Activated CD4-positive, alpha-beta memory T cell treated with anti-CD3 and anti-CD28 coated beads, Interleukin-2, amount 10 ng/mL, durations not matched to agents 7 days and 5 days (primary cell): ENCODE data around the gene ARPC2. TPM values are rescaled to one million over a fixed set of nuclear protein-coding genes. Genes with fewer than 3 reads are reported as not detected.

Experiments used
- CTCF ChIA-PET: fragments of 350-600 bp; sonication (Branson Sonifier 250); formaldehyde crosslinking; loops from one replicate; lab custom pipeline; 2021; ENCODE audit warnings: antibody characterized with exemption, inconsistent platforms; lab: Charles Lee
- POLR2A ChIA-PET: fragments of 350-600 bp; sonication (Branson Sonifier 250); formaldehyde crosslinking; loops from one replicate; lab custom pipeline; 2021; ENCODE audit warnings: antibody characterized with exemption; lab: Charles Lee
- DNase-seq: peaks from one replicate; pipeline ENCODE4 v3.0.0-alpha.2; 2020
- H3K27ac Mint-ChIP-seq: one replicate; pipeline ENCODE4 v1.8.0; 2021; ENCODE audit warnings: mild to moderate bottlenecking, mixed read lengths
- H3K27me3 Mint-ChIP-seq: one replicate; pipeline ENCODE4 v1.8.0; 2021; ENCODE audit warnings: mixed read lengths
- H3K36me3 Mint-ChIP-seq: one replicate; pipeline ENCODE4 v1.8.0; 2021; ENCODE audit warnings: low read depth, mixed read lengths
- H3K4me1 Mint-ChIP-seq: one replicate; pipeline ENCODE4 v1.8.0; 2021; ENCODE audit warnings: mixed read lengths
- H3K4me3 Mint-ChIP-seq: one replicate; pipeline ENCODE4 v1.8.0; 2021; ENCODE audit warnings: mild to moderate bottlenecking, mixed read lengths
- H3K9me3 Mint-ChIP-seq: one replicate; pipeline ENCODE4 v1.8.0; 2021; ENCODE audit warnings: mixed read lengths
- total RNA-seq, 2 experiments: library from RNA; stranded (reverse); gene quantifications; one replicate each; pipeline ENCODE4 v1.2.3, GENCODE V29; 2021

Gene ARPC2
- total RNA-seq, 2 experiments from 2014 or later = 765 to 778 TPM

DNA sequence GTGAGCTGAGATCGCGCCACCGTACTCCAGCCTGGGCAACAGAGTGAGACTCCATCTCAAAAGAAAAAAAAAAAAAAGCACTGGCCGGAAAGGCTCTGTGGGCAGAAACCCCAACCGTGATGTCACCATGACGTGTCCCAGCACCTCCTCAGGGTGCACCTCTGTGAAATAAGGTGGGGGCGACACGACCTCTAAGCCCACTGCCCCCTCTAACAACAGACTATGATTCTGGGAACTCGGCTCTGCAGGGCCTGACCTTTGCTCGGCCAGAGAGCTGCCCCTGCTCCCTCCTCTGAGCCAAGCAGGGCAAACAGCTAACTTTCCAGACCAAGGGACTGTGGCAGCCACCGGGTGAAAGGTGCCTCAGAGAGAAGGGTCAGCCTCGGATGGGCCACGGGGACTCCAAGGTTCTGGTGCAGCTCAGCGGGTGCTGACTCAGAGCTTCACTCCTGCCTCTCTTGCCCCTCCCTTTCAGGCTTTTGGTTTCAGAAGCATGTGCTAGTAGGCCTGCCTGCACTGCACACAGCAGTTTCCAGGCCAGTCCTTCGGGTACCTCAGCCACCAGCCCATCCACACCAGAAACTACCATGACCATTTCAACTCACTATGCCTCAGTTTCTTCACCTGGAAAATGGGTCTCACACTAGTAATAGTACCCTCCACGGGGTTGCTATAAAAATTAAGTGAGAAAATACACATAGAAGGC is 67.3 kb downstream of the ARPC2 start:
- peaks cover 55% of the 10 kb centered on the region for H3K36me3 Mint-ChIP-seq
- POLR2A ChIA-PET = interaction anchor here (0.7 to 19.0 kb wide), 9 partner anchors 9 to 995 kb away, joined by 3 to 299 read pairs (median 3); partner anchors contain the start of genes AAMP, BCS1L, CTDSP1 and DNAJB2
- H3K4me1 Mint-ChIP-seq = peaks cover 68% of the 10 kb centered on the region
- H3K27ac Mint-ChIP-seq = peak overlapping the region; percentile 89
- CTCF ChIA-PET = interaction anchor here (0.8 to 5.9 kb wide), 9 partner anchors 10 to 232 kb away, joined by 3 to 80 read pairs (median 6); partner anchors contain the start of genes AAMP and PNKD
- H3K4me3 Mint-ChIP-seq = peak overlapping the region; percentile 89
- no peaks in the 10 kb centered on the region for H3K27me3 Mint-ChIP-seq
- H3K9me3 Mint-ChIP-seq = no peaks in the 10 kb centered on the region
- DNase-seq = peak; percentile 78

DNA sequence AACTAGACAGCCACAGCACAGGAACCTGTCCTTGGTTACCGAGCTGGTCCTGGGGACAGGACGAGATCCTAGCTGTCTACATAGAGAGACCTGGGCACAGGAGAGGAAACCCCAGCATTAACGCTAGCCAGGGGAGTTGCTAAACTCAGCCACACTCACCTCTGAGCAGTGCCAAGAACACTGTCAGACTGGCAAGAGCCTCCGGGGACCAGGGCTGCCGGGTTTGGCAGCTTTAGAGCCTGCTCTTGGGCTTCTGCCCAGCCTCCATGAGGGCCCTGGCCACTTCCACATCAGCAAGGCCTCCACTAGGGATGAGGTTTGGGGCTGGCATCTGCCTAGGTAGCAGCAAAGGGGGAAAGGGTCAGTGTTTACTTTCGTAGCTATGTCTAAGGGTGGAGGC is 68.6 kb downstream of the ARPC2 start:
- Mint-ChIP-seq H3K36me3 (peaks cover 52% of the 10 kb centered on the region), H3K27ac (peak overlapping the region; percentile 89), H3K4me3 (peak overlapping the region; percentile 89), H3K9me3 (no peaks in the 10 kb centered on the region), H3K27me3 (no peaks in the 10 kb centered on the region), H3K4me1 (peaks cover 80% of the 10 kb centered on the region)
- ChIA-PET POLR2A (interaction anchor here (0.8 to 19.0 kb wide), 12 partner anchors 11 to 374 kb away, joined by 3 to 299 read pairs (median 8); partner anchors contain the start of genes AAMP, ARPC2, BCS1L and CTDSP1), CTCF (interaction anchor here (1.2 to 5.9 kb wide), 9 partner anchors 10 to 372 kb away, joined by 3 to 80 read pairs (median 6); partner anchors contain the start of genes AAMP and PNKD)
- DNase-seq = no peak

GRCh38 chr2:218286570-218287459 is 69.8 kb downstream of the ARPC2 start:
- CTCF ChIA-PET = interaction anchor here (1.0 to 5.9 kb wide), 17 partner anchors 9 to 371 kb away, joined by 3 to 80 read pairs (median 7); partner anchors contain the start of genes AAMP, ARPC2, CATIP and CTDSP1
- Mint-ChIP-seq H3K9me3 (no peaks in the 10 kb centered on the region), H3K27ac (peak overlapping the region; percentile 89), H3K4me1 (peaks cover 81% of the 10 kb centered on the region), H3K27me3 (no peaks in the 10 kb centered on the region), H3K36me3 (peaks cover 53% of the 10 kb centered on the region), H3K4me3 (peak overlapping the region; percentile 89)
- DNase-seq = peak; percentile 87
- POLR2A ChIA-PET = interaction anchor here (1.0 to 19.0 kb wide), 18 partner anchors 9 to 890 kb away, joined by 3 to 299 read pairs (median 6); partner anchors contain the start of genes AAMP, ARPC2, BCS1L and CNPPD1

DNA sequence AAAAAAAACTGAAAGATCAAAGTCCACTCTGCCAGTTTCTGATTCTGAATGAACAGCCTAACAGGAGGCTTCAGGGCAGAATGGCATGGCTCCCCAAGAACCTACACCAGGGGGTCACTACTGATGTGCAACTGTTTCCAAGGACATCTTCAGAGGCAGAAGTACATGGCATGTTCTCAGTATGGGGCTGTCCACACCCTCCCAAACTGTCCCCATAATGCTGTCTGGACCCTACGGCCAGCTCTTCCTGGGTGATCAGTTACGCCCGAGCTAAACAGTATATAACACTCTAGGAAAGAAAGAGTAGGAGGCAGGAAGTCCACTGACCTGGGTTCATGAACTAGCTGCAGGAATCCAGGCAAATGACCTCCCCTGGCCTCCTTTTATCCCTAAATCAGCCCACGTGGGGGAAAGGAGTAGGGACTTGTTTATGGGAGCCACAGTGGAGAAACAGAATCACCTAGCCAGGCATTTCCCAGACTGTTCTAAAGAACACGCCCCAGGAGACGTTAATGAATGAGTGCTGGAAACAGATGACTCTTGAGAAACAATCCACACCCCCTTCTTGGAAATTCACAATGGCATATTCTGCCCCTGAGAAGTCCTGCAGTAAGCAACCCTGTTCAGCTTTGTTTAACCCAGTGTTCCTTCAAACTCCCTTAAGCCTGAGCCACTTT is 72.8 kb downstream of the ARPC2 start:
- ChIA-PET CTCF (interaction anchor here (1.2 to 11.2 kb wide), 6 partner anchors 9 to 370 kb away, joined by 3 to 126 read pairs (median 3); partner anchors contain the start of genes AAMP, BCS1L, PNKD and ZNF142), POLR2A (interaction anchor here (1.2 to 19.0 kb wide), 6 partner anchors 9 to 116 kb away, joined by 3 to 299 read pairs (median 11); partner anchors contain the start of genes AAMP, CTDSP1 and PNKD)
- H3K9me3 Mint-ChIP-seq = no peaks in the 10 kb centered on the region
- peaks cover 30% of the 10 kb centered on the region for H3K36me3 Mint-ChIP-seq
- no peak for DNase-seq
- peak overlapping the region; percentile 82 for H3K4me3 Mint-ChIP-seq
- H3K27me3 Mint-ChIP-seq = no peaks in the 10 kb centered on the region
- H3K27ac Mint-ChIP-seq = peak overlapping the region; percentile 95
- H3K4me1 Mint-ChIP-seq = peaks cover 82% of the 10 kb centered on the region

GRCh38 chr2:218290316-218291261 is 73.6 kb downstream of the ARPC2 start:
- POLR2A ChIA-PET = interaction anchor here (0.6 to 19.0 kb wide), 14 partner anchors 8 to 397 kb away, joined by 3 to 299 read pairs (median 4); partner anchors contain the start of genes AAMP, CATIP, CTDSP1 and PNKD
- peak; percentile 65 for DNase-seq
- CTCF ChIA-PET = interaction anchor here (0.6 to 11.2 kb wide), 11 partner anchors 10 to 369 kb away, joined by 3 to 126 read pairs (median 3); partner anchors contain the start of genes AAMP, BCS1L, PNKD and ZNF142
- peak overlapping the region; percentile 82 for H3K4me3 Mint-ChIP-seq
- H3K9me3 Mint-ChIP-seq = no peaks in the 10 kb centered on the region
- peak overlapping the region; percentile 95 for H3K27ac Mint-ChIP-seq
- H3K36me3 Mint-ChIP-seq = peaks cover 25% of the 10 kb centered on the region
- H3K27me3 Mint-ChIP-seq = no peaks in the 10 kb centered on the region
- H3K4me1 Mint-ChIP-seq = peaks cover 82% of the 10 kb centered on the region

GRCh38 chr2:218291318-218292047 is 74.5 kb downstream of the ARPC2 start:
- CTCF ChIA-PET = interaction anchor here (1.0 to 11.2 kb wide), 10 partner anchors 11 to 368 kb away, joined by 3 to 126 read pairs (median 3); partner anchors contain the start of genes AAMP, BCS1L, PNKD and ZNF142
- Mint-ChIP-seq H3K4me3 (peak overlapping the region; percentile 82), H3K27ac (peak overlapping the region; percentile 95), H3K4me1 (peaks cover 78% of the 10 kb centered on the region), H3K36me3 (peaks cover 22% of the 10 kb centered on the region), H3K27me3 (no peaks in the 10 kb centered on the region), H3K9me3 (no peaks in the 10 kb centered on the region)
- POLR2A ChIA-PET = interaction anchor here (0.7 to 19.0 kb wide), 10 partner anchors 9 to 117 kb away, joined by 3 to 299 read pairs (median 5); partner anchors contain the start of genes AAMP, CATIP, CTDSP1 and PNKD
- no peak for DNase-seq

DNA sequence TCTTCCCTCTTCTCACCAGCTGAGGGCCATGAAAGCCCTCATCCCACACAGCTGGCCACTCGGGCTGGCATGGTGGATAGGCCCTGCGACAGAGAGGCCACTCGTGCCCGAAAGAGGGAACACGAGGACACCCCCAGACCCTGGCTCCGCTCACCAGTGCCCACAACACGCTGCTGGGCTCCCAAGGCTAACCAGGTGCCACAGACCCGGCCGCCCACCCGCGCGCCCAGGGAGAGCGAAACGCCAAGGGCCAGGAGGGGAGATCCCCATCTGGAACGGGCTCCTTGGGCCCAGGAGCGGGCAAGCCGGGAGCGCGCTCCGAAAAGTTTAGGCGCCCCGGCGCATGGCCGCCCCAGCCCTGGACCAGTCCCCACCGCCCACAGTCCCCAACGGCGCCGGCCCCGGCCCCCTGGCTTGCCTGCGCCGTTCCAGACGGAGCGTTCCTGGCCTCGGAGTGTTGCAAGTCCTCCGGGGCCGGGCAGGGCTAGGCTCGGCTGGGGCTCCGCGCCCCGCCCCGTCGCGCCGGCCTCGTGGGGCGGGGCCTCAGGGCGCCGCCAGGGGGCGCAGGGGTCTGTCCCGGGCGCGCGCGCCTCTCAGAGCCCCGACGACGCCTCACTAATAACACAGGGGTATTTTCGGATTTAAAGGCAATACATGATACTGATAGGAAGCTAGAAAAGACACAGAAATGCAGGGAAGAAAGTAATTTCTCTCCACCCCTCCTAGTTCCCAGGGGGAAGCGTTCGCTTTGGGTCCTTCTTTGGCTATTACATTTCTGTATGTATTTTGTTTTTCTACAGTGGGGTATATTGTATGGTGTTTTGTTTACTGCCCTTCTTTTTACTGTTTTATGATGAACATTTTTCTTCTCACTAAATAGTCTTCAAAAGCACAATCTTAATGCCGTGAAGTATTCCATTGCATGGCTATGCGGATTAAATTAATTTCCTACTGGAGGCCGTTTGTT is 75.3 kb downstream of the ARPC2 start, which contains the start of gene TMBIM1:
TMBIM1 (minus strand) TSS at position 456 of the 967 bp plus-strand sequence. CDS start 10,362 bp downstream, outside the sequence.
- ChIA-PET CTCF (interaction anchor here (0.5 to 11.2 kb wide), 18 partner anchors 8 to 1073 kb away, joined by 3 to 126 read pairs (median 4); partner anchors contain the start of genes AAMP, CXCR1 and PNKD), POLR2A (interaction anchor here (0.6 to 19.0 kb wide), 9 partner anchors 8 to 108 kb away, joined by 3 to 299 read pairs (median 7); partner anchors contain the start of genes AAMP, CATIP, CTDSP1 and PNKD)
- peak; percentile 84 for DNase-seq
- Mint-ChIP-seq H3K27ac (peak within 1 kb of the TSS; percentile 95), H3K36me3 (peaks cover 22% of the 10 kb centered on the region), H3K4me1 (peaks cover 69% of the 10 kb centered on the region), H3K27me3 (no peaks in the 10 kb centered on the region), H3K9me3 (no peaks in the 10 kb centered on the region), H3K4me3 (peak within 1 kb of the TSS; percentile 82)

DNA sequence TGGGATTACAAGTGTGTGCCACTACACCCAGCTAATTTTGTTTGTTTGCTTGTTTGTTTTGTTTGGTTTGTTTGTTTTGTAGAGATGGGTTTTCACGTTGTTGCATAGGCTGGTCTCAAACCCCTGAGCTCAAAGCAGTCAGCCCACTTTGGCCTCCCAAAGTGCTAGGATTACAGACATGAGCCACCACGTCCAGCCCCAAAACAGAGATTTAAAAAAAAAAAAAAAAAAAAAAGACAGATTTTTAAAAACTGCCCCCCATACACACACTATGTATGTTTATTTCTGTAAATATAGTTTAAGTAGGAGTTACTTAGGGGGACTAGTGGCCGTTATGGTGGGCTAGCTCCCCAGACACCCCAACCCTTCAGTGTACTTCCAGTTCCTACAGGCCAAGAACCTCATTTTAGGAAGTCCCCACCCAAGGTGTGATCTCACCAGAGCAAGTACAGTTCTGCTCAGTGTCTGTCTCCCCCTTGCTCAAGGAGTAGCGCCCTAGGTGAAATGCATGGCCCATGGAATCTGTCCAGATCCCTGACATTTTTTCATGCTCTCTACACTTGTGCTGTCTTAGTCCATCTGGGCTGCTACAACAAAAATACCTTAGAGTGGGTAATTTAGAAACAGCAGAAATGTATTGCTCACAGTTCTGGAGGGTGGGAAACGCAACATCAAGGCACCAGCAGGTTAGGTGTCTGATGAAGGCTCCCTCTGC is 76.9 kb downstream of the ARPC2 start:
- no peak overlapping the region for H3K27ac Mint-ChIP-seq
- no peaks in the 10 kb centered on the region for H3K9me3 Mint-ChIP-seq
- ChIA-PET POLR2A (interaction anchor here (1.6 to 19.0 kb wide), 3 partner anchors 10 to 103 kb away, joined by 7 to 299 read pairs (median 17); partner anchors contain the start of genes AAMP and PNKD), CTCF (interaction anchor here (0.6 to 11.2 kb wide), 14 partner anchors 7 to 366 kb away, joined by 3 to 126 read pairs (median 4); partner anchors contain the start of genes AAMP, BCS1L and PNKD)
- H3K4me1 Mint-ChIP-seq = peaks cover 55% of the 10 kb centered on the region
- no peaks in the 10 kb centered on the region for H3K27me3 Mint-ChIP-seq
- no peak for DNase-seq
- no peak overlapping the region for H3K4me3 Mint-ChIP-seq
- H3K36me3 Mint-ChIP-seq = peaks cover 19% of the 10 kb centered on the region
